CD4-positive, alpha-beta T cell treated with Interleukin-10 for 1 hour (primary cell): Measurements from ENCODE around the gene TNS2.
A peak's percentile ranks its signal among the peaks of the same experiment; 100 is the strongest.

Experiments used
- DNase-seq: peaks from one replicate; pipeline ENCODE4 v3.0.0-alpha.2; 2020

The TNS2 gene

GRCh38 chr12:53044896-53045695 is 4.8 kb upstream of the TNS2 start:
- no peak for DNase-seq

- DNase-seq, result no peak
Measured at GRCh38 chr12:53045696-53046045, 4.2 kb upstream of the TNS2 start.

- DNase-seq, result no peak
Measured at GRCh38 chr12:53046655-53047220, 3.1 kb upstream of the TNS2 start.

- DNase-seq, result peak; percentile 80
Measured at GRCh38 chr12:53047221-53048032, 2.4 kb upstream of the TNS2 start.

GRCh38 chr12:53048033-53048779 is 1.7 kb upstream of the TNS2 start:
- no peak for DNase-seq

GRCh38 chr12:53048780-53049401 is 974 bp upstream of the TNS2 start:
- no peak for DNase-seq

- no peak for DNase-seq
Measured at GRCh38 chr12:53050426-53051057, 677 bp downstream of the TNS2 start.

GRCh38 chr12:53051058-53051880 is 1.4 kb downstream of the TNS2 start:
- DNase-seq, result no peak

GRCh38 chr12:53051881-53052412 is 2.1 kb downstream of the TNS2 start:
- DNase-seq, result no peak

GRCh38 chr12:53052419-53053217 is 2.8 kb downstream of the TNS2 start:
- DNase-seq, result no peak

- DNase-seq, result peak; percentile 73
Measured at GRCh38 chr12:53053218-53054111, 3.6 kb downstream of the TNS2 start.

- DNase-seq, result peak; percentile 95
Measured at GRCh38 chr12:53054112-53054878, 4.4 kb downstream of the TNS2 start.

GRCh38 chr12:53055471-53056266 is 5.8 kb downstream of the TNS2 start:
- no peak for DNase-seq

GRCh38 chr12:53056296-53056695 is 6.4 kb downstream of the TNS2 start:
- DNase-seq, result no peak

GRCh38 chr12:53056901-53057300 is 7.0 kb downstream of the TNS2 start:
- DNase-seq, result no peak

GRCh38 chr12:53057816-53058500 is 8.1 kb downstream of the TNS2 start:
- no peak for DNase-seq
